NCI-H2029 (cell line): ENCODE measurements around the gene BTF3L4.

Experiments used
- DNase-seq: peaks from one replicate; lab custom pipeline; 2025; lab: John Stamatoyannopoulos, UW

Gene BTF3L4

DNA sequence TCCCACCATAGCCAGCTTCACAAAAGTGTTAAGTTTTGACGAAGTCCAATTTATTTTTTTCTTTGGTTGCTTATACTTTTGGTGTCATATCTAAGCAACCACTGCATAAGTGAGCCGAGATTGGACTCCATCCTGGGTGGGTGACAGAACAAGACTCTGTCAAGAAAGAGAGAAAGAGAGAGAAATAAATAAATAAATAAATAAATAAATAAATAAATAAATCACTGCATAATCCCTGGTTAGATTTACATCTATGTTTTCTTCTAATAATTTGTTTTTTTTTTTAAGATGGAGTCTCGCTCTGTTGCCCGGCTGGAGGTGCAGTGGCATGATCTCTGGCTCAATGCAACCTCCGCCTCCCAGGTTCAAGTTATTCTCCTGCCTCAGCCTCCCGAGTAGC is 67.5 kb downstream of the BTF3L4 start:
- no peak for DNase-seq

DNA sequence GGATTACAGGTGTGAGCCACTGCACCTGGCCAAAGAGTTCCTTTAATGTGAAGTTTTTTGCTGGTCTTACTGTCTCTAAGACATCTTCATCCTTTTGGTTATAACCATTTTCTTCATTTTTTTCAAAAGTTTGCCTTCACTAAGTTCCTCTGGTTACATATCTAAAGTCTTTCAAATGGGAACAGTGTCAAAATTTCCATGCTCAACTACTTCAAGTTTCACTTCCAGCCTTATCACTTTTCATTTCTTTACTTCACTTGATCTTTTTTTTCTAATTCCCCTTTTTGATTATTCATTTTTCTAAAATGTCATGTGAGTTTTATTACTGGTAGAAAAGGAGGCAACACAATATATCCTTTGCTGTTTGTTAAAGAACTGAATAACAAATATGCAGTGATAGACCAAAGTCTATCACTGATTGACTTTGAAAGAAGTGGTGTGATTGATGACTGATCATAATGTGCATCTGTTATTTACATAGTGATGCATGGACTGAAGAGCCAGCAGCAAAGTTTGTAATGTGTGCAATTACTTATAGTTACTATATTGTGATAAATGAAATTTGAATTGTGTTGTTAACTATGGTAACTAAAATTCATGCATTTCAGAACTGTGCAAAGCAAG is 69.8 kb downstream of the BTF3L4 start:
- no peak for DNase-seq

DNA sequence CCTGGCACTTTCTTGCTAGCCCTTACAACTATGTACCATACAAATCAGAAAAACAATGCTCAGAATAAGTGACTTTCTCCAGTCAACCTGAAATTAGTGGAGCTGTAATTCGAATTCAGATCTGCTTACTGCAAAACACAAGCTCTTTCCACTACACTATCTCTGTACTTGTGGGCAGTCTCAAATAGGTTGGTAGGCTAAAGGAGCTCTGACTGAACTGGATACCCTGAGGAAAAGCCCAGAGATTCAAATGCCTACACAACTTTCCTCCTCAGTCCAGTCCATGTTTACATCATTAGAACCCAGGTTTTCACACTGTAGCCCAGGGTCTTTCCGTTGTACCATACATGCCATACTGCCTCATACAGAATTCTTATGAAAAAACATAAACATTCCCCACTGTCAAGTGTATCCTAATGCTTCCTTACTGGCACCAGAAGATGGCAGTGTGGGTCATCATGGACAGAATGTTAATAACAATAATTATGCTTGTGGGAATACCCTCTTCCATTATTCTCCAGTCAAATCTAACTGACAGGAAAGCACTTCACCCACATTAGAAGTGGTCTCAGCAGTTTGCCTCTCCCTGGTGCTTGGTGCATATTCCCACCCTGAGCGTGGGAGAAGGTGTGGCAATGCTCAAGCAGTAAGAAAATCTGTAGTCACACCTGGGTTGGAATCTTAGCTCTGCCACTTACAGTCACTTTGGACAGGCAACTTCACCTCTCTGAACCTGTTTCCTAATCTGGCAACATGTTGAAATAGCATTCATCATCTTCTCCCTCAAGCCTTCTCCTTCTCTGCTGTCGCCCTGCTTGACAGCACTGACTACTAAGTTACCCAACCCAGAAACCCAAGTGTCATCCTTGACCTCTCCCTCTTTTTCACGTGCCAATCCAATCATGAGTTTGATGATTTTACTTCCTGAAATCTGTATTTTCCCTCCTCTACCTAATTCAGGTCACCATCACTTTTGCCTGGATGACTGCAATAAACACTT is 71.4 kb downstream of the BTF3L4 start:
- DNase-seq = peak; percentile 72

DNA sequence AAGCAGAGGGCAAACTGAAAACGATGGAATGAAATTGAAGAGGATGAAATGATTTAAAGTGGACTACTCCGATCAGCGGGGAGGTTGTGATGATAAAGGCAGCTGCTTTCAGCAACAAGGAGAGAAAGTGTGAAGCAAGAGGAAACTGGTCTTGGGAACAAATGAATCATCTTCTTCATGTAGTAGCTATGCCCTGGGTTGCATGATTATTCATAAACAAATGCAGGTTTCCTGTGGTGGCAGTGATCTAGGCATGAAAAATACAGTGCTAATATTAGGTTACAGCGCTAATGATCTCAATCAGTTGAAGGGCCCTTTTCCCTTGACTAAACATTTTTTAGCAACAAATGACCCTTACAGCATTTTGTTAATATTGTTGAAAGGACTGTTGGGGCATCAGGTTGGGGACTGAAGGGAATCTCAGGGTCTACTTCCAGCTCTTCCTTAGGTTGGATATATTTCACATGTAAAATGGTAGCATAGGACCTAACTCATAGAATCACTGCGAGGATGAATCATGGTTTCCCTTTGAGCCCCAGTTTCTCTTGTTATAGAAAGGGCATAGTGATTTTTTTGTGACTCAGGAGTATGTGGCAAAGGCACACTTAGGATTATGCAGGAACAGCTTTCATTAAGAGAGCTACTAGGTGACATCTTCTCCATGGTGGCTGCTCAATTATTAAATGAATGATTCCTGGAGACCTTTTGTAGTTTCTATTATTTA is 83.9 kb downstream of the BTF3L4 start:
- DNase-seq = no peak
